ENCODE data around the gene LHX1.

Gene LHX1

DNA sequence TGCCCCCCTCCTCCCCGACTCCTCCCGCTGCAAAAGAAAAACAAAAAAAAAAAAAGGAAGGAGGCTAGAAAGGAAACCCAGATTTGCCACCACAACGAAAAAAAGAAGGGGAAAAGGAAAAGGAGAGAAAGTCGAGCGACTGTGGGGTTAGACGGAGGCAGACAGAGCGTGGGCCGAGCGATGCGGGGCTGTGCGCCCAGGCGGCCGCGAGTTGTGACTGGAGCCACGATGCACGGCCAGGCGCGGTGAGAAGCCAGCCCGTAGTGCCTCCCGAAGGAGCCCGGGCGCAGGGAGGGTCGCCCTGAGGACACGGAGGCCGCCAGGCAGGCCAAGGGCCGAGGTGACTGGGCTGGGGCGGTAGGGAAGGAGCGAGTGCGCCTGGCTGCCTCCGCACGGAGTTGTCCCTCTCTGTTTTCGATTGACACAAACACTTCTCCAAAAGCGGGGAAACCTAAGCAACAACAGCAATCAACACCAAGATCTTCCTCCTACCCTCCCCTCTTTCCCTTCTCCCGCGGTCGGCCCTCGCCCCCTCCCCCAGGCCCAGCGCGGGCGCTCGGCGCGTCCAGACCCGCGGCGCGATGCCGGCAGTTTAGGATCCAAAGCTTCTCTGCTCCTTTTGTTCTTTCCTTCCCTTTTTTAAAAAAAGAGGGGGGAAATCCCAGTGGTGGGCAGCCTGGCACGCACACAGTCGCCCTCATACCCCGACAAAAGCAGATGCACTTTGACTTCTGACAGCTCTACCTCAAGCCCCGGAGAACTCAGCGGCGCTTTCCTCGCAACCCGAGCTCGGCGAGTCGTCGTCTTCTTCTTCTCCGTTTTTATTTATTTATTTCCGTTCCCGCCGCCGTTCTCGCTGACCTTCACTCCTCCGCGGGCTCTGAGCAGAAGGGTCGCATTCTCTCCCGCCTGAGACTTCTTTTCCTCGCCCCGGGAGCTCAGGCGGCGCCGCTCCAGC is at the start of gene LHX1:
LHX1 (plus strand) TSS at position 475 of the 958 bp plus-strand sequence. CDS start 723 bp downstream, outside the sequence.
- DNase-seq (ENCODE audit: insufficient read length, low spot score) (no peak), FAIRE-seq (no peak)

GRCh38 chr17:36888236-36888951 is 48.9 kb upstream of the LHX1 start:
- DNase-seq (ENCODE audit: insufficient read length, low spot score), result no peak
- no peak for FAIRE-seq

DNA sequence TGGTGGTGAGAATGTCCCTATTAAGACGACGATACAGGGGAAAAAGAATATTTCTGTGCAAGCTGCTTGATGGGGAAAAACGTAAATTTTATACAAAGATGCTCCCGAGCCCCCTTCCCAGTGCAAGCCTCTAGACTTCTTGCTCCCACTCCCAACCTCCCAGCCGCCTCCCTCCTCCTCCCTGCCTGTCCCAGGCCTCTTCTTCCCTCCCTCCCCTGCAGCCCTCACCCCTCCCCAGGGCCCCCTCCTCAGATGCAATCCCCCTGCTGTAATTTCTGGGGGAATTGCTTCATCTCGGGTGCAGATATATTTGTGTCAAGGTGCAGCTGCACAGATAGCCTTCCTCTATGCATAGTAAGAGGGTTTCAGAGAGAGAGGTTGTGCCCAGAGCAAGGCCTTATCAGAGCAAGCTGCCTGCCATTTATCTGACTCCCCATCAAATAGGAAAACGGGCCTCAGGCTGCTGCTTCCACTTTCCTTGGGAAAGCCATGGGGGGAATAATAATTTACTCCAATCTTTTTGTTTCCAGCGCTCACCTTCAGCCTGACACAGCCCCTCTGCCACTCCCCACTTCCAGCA is 47.4 kb upstream of the LHX1 start:
- DNase-seq (ENCODE audit: insufficient read length, low spot score), result no peak
- FAIRE-seq, result no peak

DNA sequence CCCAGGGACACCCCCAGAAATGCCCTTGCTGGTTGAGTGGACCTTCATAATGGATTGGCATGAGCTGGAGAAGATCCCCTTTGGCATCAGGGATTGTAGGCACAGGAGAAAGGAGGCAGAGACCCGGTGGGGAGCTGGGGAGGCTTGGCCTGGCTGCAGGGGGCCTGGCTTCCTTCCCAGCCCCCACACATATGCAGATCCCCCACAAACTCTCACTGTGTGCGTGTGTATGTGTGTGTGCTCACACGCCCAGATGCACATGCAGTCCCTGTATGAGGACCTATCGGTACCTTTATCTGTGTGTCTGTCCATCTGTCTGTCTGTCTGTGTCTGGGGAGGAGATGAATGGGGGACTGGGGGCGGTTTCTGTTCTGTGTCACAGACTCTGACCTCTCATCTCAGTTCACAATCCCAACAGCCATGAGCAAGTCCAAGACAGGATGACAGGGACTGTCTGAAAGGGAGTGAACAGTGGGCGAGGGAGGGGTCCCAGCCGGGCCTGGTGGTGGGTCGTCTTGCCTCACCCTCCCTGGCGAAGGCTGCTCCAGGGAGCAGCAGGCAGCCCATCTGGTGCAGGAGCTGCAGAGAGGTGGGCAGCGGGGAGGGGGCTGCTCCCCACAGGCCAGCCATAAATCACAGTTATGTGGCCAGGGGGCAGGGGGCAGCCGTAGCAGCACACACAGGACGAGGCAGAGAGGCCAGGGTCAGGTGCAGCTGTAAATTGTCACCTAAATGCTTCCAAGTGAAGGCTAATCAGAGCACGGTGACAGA is 46.7 kb upstream of the LHX1 start:
- DNase-seq (ENCODE audit: insufficient read length, low spot score) (no peak), FAIRE-seq (no peak)

- DNase-seq (ENCODE audit: insufficient read length, low spot score), result peak; percentile 35
- FAIRE-seq, result no peak
Measured at GRCh38 chr17:36892112-36892838, 45.0 kb upstream of the LHX1 start.

GRCh38 chr17:36894177-36894576 is 43.1 kb upstream of the LHX1 start:
- no peak for FAIRE-seq
- DNase-seq (ENCODE audit: insufficient read length, low spot score), result no peak

DNA sequence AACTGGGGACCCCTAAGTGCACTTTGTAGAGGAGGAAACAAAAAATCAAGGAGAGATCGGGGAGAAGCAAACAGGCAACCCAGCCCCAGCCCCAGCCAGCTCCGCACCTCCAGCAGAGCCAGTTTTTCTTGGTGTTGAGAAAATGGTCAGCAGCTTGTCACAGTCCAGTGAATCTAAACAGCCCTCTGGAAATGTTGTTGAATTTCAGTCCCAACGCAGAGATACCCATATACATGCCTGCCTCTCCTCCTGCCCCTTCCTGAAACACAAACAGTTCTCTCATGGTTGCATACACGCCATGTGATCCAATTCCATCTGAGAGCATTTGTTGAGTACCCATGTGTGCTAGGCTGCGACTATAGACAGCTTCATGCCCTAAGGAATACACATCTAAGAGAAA is 42.4 kb upstream of the LHX1 start:
- DNase-seq (ENCODE audit: insufficient read length, low spot score) (no peak), FAIRE-seq (no peak)

- DNase-seq (ENCODE audit: insufficient read length, low spot score) (no peak), FAIRE-seq (no peak)
Measured at GRCh38 chr17:36899250-36900159, 37.8 kb upstream of the LHX1 start.

DNA sequence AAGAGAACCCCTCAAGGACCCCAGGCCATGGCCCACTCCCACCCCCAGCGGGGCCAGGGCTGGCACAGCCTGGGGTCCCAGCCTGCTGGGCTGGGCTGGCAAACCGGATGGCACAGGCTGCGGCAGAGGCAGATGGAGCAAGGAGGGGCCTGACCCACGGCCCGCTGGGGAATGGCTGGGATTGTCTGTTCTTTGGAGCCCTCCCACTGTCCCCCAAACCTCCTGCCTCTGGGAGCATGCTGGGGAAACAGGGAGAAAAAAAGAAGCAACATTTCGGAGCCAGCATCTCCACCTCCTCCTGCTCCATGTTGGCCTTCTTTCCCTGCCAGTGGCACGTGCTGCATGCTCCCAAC is 37.1 kb upstream of the LHX1 start:
- DNase-seq (ENCODE audit: insufficient read length, low spot score), result no peak
- FAIRE-seq, result no peak

- FAIRE-seq (no peak), DNase-seq (ENCODE audit: insufficient read length, low spot score) (peak; percentile 62)
Measured at GRCh38 chr17:36901506-36901905, 35.8 kb upstream of the LHX1 start.

- DNase-seq (ENCODE audit: insufficient read length, low spot score), result no peak
Measured at GRCh38 chr17:36907407-36907806, 29.9 kb upstream of the LHX1 start.

GRCh38 chr17:36910513-36910912 is 26.8 kb upstream of the LHX1 start:
- FAIRE-seq, result no peak
- no peak for DNase-seq (ENCODE audit: insufficient read length, low spot score)

More at GRCh38 chr17:36907407-36907806, 29.9 kb upstream of the LHX1 start:
- no peak for FAIRE-seq

GRCh38 chr17:36911001-36911400 is 26.3 kb upstream of the LHX1 start:
- FAIRE-seq, result no peak
- DNase-seq (ENCODE audit: insufficient read length, low spot score), result no peak

- FAIRE-seq (no peak), DNase-seq (ENCODE audit: insufficient read length, low spot score) (no peak)
Measured at GRCh38 chr17:36913132-36913531, 24.1 kb upstream of the LHX1 start.

DNA sequence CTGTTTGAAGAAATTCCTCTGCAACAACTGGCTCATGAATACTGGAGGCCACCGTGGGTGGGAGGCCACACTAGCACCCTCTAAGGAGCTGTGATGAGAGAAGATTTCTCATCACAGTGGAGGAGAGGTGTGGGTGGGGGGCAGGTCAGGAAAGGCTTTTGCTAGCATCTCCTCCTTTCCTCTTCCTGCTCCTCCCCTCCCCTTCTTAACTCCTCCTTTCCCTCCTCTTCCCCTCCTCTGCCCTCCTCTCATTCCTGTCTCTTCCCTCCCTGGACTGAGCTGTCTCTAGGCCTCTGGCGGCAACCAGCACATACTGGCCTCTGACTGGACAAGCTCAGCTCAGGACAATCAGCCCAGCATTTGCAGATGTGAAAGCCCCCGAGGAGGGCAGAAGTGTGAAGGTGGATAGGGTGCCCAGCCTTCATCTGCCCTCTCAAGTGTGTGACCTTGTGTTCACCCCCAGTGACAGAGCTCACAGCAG is 19.0 kb upstream of the LHX1 start:
- no peak for FAIRE-seq
- peak; percentile 73 for DNase-seq (ENCODE audit: insufficient read length, low spot score)

- no peak for FAIRE-seq
- no peak for DNase-seq (ENCODE audit: insufficient read length, low spot score)
Measured at GRCh38 chr17:36919407-36919968, 17.8 kb upstream of the LHX1 start.

- FAIRE-seq (no peak), DNase-seq (ENCODE audit: insufficient read length, low spot score) (peak; percentile 89)
Measured at GRCh38 chr17:36920032-36921005, 17.0 kb upstream of the LHX1 start.
